Pancreas (tissue), 10 donors: ENCODE data around the gene C2CD2L. TPM values are rescaled to one million over a fixed set of nuclear protein-coding genes. Genes with fewer than 3 reads are reported as not detected.

Experiments used
- ATAC-seq, 4 donors: fragments of 200-7000 bp; cut with Tn5 transposase; one replicate each; pipeline versions ENCODE4 v1.8.0 to v1.9.1; 2020; ENCODE audit warnings: mild to moderate bottlenecking in 4 of 4, moderate library complexity in 4 of 4
- DNase-seq, 6 donors: peaks; one replicate each; pipeline ENCODE4 v3.0.0-alpha.2; 2020
- FAIRE-seq: peaks from 2 replicates; lab custom pipeline; 2012; peaks lifted over from hg19 to GRCh38; lab: Jason Lieb, UNC
- H3K27ac ChIP-seq, 4 donors: fragments of 200-600 bp; sonication (generic); 1 replicate in 3 of 4; 2 replicates in 1 of 4; pipeline versions ENCODE4 v1.5.0 to v1.8.0; 2020
- H3K27me3 ChIP-seq, 4 donors: fragments of 200-600 bp; one replicate each; pipeline ENCODE4 v1.8.0; 2021
- H3K36me3 ChIP-seq, 3 donors: fragments of 200-600 bp; sonication (generic) in 1 of 3; one replicate each; pipeline versions ENCODE4 v1.5.0 to v1.8.0; 2020 to 2021
- H3K4me1 ChIP-seq, 3 donors: fragments of 200-600 bp; one replicate each; pipeline ENCODE4 v1.8.0; 2021
- H3K4me3 ChIP-seq, 4 donors: fragments of 200-600 bp; sonication (generic) in 2 of 4; one replicate each; pipeline versions ENCODE4 v1.5.0 to v1.8.0; 2020 to 2021
- H3K9me3 ChIP-seq, 4 donors: fragments of 200-600 bp; one replicate each; pipeline ENCODE4 v1.8.0; 2021
- WGBS, 2 donors: extraction: QIAGEN DNeasy Blood & Tissue Kit; methylation state at CpG; one replicate each; pipeline ENCODE4 v1.1.7; 2013; 5-methylcytosine and 5-hydroxymethylcytosine counted together
- intact Hi-C, 3 donors: fragments of 100-400 bp; cut with DNase I; formaldehyde crosslinking; loops; one replicate each; pipeline versions ENCODE4 v1.11.1 to v1.14.2; 2022
- polyA plus RNA-seq, 2 donors: library from polyadenylated mRNA; stranded (reverse); fragments of 200-250 nt; gene quantifications; one replicate each; pipeline ENCODE4 v1.2.3, GENCODE V29; 2013
- total RNA-seq, 6 donors: library from RNA; stranded (reverse); fragmentation: NEBNext Ultra II Directional in 4 of 6; extraction: Animal tissue kit (Norgen Biotek cat#: 25700) in 4 of 6; gene quantifications; one replicate each; pipeline versions ENCODE4 v1.2.1 to v1.2.4, GENCODE V29; 2021 to 2023
- TF ChIP-seq, protein P1 (sequence below), 4 donors: fragments of 200-600 bp; sonication (generic) in 3 of 4; IDR thresholded peaks; one replicate each; pipeline versions ENCODE4 v1.5.0 to v1.8.0; 2021; ENCODE audit warnings: antibody characterized with exemption in 4 of 4
- donor health status: healthy with polysubstance abuse.
- donor health status: DM: no; HTN: no; CAD: no; lungs with moderate emphysema.
- donor health status: DM: no; HTN: no; CAD: no.
- donor health status: control.
- donor health status: control.
- donor health status: Bipolar disorder and iron deficiency.
- donor health status: DM: yes; HTN: yes; CAD: no.
- donor health status: DM: no; HTN: no; CAD: no.
- donor health status: DM: no; HTN: no; CAD: no.
- donor health status: DM: yes; HTN: yes; CAD: no.

The C2CD2L gene
- total and polyA plus RNA-seq, 8 donors: 4.9 to 12.3 (median 7.3) TPM

DNA sequence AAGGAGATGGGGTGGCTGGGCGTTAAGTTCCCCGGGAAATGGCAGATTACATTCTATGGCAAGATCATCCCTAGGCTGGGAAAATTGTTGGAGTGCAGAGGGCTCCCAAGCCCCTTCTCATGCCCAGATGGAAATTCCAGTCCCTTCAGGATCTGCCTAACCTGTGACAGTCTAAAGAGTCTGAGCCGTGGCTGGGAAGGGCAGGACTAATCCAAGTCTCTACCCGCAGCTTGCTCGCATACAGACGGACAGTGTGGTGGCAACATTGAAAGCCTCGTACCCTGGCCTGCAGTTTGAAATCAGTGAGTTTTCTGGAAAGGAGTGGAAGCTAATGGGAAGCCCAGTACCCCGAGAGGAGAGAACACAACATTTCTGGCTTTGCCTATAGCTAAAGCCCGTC is 18.7 kb upstream of the C2CD2L start:
- no peaks in the 10 kb centered on the region for H3K9me3 ChIP-seq
- peaks cover 4 to 16% (median 15%) of the 10 kb centered on the region in 3 donors for H3K4me1 ChIP-seq
- no peak overlapping the region for H3K4me3 ChIP-seq
- DNase-seq (no peak), FAIRE-seq (no peak), ATAC-seq (no peak)
- H3K27ac ChIP-seq: no peak overlapping the region
- no peaks in the 10 kb centered on the region for H3K27me3 ChIP-seq
- 93 to 95% methylated on average over 9 of the region's 9 CpGs for WGBS, 2 donors
- no peaks in the 10 kb centered on the region for H3K36me3 ChIP-seq
- intact Hi-C loops: no loop called here
- TF ChIP-seq, protein P1, sequence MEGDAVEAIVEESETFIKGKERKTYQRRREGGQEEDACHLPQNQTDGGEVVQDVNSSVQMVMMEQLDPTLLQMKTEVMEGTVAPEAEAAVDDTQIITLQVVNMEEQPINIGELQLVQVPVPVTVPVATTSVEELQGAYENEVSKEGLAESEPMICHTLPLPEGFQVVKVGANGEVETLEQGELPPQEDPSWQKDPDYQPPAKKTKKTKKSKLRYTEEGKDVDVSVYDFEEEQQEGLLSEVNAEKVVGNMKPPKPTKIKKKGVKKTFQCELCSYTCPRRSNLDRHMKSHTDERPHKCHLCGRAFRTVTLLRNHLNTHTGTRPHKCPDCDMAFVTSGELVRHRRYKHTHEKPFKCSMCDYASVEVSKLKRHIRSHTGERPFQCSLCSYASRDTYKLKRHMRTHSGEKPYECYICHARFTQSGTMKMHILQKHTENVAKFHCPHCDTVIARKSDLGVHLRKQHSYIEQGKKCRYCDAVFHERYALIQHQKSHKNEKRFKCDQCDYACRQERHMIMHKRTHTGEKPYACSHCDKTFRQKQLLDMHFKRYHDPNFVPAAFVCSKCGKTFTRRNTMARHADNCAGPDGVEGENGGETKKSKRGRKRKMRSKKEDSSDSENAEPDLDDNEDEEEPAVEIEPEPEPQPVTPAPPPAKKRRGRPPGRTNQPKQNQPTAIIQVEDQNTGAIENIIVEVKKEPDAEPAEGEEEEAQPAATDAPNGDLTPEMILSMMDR (IDR thresholded peaks at IDR 0.05): no peak

DNA sequence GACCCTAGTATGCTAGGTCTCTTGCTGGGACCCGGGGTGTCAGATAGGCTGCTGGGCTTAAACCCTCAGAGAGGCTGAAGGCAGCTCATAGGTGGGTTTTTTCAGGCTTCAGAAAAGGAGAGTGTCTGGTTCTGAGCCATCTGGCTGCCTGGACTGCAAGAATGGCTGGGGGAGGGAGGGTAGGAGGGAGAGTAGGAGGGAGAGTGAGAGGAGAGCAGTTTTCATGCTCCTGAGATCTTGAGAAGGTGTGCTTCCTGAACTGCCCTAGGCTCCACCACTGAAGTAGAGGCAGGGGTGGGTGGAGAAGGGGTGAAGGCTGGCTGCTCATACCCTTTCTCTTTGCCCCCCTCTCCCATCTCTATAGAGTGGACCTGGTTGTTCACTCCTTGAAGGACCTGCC is 17.8 kb upstream of the C2CD2L start:
- Histone ChIP-seq H3K4me1 (peaks cover 10 to 21% (median 16%) of the 10 kb centered on the region in 3 donors), H3K9me3 (no peaks in the 10 kb centered on the region), H3K4me3 (no peak overlapping the region), H3K27me3 (no peaks in the 10 kb centered on the region), H3K36me3 (no peaks in the 10 kb centered on the region), H3K27ac (no peak overlapping the region)
- FAIRE-seq: no peak
- ATAC-seq: no peak
- TF ChIP-seq, protein P1 (IDR thresholded peaks at IDR 0.05): no peak
- WGBS, 2 donors: 86 to 88% methylated on average over 1 of the region's 1 CpG
- intact Hi-C loops: no loop called here
- DNase-seq: no peak

DNA sequence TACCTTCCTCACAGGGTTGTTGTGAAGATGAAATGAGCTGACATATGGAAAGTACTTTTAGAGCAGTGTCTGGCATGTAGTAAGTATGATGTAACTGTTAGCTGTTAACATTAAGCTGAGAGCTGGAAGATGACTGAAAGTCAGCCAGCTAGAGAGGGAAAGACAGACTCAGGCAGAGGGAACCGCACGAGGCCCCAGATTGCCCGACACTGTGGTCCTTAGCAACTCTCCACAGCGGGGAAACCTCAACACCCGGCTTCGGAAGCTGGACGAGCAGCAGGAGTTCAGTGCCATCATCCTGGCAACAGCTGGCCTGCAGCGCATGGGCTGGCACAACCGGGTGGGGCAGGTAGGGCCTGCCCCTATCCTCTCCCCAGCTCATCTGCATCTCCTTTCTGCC is 16.0 kb upstream of the C2CD2L start:
- H3K4me3 ChIP-seq: no peak overlapping the region
- peaks cover 9 to 16% (median 11%) of the 10 kb centered on the region in 3 donors for H3K4me1 ChIP-seq
- ATAC-seq (no peak), DNase-seq (no peak), FAIRE-seq (no peak)
- no peaks in the 10 kb centered on the region for H3K27me3 ChIP-seq
- H3K27ac ChIP-seq: no peak overlapping the region
- no peaks in the 10 kb centered on the region for H3K9me3 ChIP-seq
- intact Hi-C loops: no loop called here
- no peaks in the 10 kb centered on the region for H3K36me3 ChIP-seq
- WGBS, 2 donors: 86 to 89% methylated on average over 9 of the region's 9 CpGs
- TF ChIP-seq, protein P1 (IDR thresholded peaks at IDR 0.05): no peak

DNA sequence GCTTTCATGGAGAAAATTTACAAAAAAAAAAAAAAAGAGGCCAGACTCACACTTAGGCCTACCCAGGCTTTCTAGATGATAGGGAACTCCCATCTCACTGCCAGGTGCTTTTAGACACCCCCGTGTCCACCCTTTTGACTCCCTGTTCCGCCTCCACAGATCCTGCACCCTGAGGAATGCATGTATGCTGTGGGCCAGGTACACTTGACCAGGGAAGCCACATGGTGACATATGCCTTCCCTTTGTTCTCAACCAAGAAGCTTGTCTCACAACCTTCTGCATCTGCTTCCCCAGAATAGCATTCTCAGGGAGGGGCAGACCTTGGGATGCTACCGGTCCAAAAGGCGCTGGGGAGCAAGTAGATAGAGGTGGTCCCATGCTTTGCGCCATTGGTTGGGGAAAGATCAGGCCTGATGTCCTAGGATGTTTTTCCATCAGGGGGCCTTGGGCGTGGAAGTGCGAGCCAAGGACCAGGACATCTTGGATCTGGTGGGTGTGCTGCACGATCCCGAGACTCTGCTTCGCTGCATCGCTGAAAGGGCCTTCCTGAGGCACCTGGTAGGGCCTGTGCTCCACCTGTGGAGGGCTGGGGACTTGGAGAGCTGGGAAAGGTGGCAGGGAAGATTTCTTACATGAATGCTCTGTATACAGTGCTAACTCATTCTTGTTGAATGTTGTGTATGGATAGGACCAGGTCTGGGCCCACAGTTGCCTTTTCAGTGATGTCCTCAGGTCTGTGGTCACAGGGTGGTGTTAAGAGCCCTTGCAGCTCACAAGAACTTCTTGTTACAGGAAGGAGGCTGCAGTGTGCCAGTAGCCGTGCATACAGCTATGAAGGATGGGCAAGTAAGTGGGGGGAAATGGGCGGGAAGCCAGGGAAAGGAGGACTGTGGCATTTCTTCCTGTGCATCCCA is 14.9 kb upstream of the C2CD2L start:
- intact Hi-C loops: no loop called here
- Histone ChIP-seq H3K4me3 (peak overlapping the region in 1 of 4 donors; percentile 85), H3K9me3 (no peaks in the 10 kb centered on the region), H3K36me3 (peaks cover 0 to 9% (median 0%) of the 10 kb centered on the region in 3 donors), H3K27me3 (no peaks in the 10 kb centered on the region), H3K4me1 (peaks cover 9 to 16% (median 11%) of the 10 kb centered on the region in 3 donors), H3K27ac (no peak overlapping the region)
- TF ChIP-seq, protein P1 (IDR thresholded peaks at IDR 0.05): no peak
- FAIRE-seq: no peak
- ATAC-seq: no peak
- WGBS, 2 donors: 84 to 86% methylated on average over 13 of the region's 13 CpGs
- no peak for DNase-seq
